BJ (cell line): Measurements from ENCODE around the gene GOPC. TPM values are rescaled to one million over a fixed set of nuclear protein-coding genes. Genes with fewer than 3 reads are reported as not detected.
A peak's percentile ranks its signal among the peaks of the same experiment; 100 is the strongest.

Source experiments
- CTCF ChIA-PET: fragments of 350-600 bp; formaldehyde crosslinking; extraction: SDS; loops from one replicate; lab custom pipeline; 2021; ENCODE audit warnings: antibody characterized with exemption, inconsistent platforms; lab: Yijun Ruan, JAX
- POLR2A ChIA-PET: fragments of 300-600 bp; sonication (Branson Sonifier 250); formaldehyde crosslinking; extraction: SDS; loops from one replicate; lab custom pipeline; 2021; ENCODE audit warnings: antibody characterized with exemption; lab: Charles Lee
- DNase-seq: peaks from one replicate; pipeline ENCODE4 v3.0.0-alpha.2; 2011; ENCODE audit warnings: low read depth
- H3K27me3 ChIP-seq: 2 replicates; pipeline ENCODE4 v1.6.0; 2011; ENCODE audit warnings: low read length; ENCODE audit not compliant: control insufficient read depth, insufficient read depth
- H3K36me3 ChIP-seq: 2 replicates; pipeline ENCODE4 v1.5.1; 2011; ENCODE audit warnings: low read length; ENCODE audit not compliant: control insufficient read depth, insufficient read depth
- H3K4me3 ChIP-seq: 2 replicates; pipeline ENCODE4 v1.5.1; 2011; ENCODE audit warnings: low read depth, mild to moderate bottlenecking, control low read depth, low read length
- polyA plus RNA-seq: library from polyadenylated mRNA; depleted of rRNA; stranded (reverse); fragments of >200 nt; gene quantifications from 2 replicates; pipeline ENCODE4 v1.2.3, GENCODE V29; 2011
- TF ChIP-seq, protein P1 (sequence below): IDR thresholded peaks from 2 replicates; pipeline ENCODE4 v1.5.1; 2011; ENCODE audit warnings: low read depth, mild to moderate bottlenecking, control low read depth, inconsistent platforms, low read length, moderate library complexity; ENCODE audit not compliant: insufficient read depth

GOPC gene
- polyA plus RNA-seq, 1 experiment = 26.9 TPM

- no peaks in the 10 kb centered on the region for H3K27me3 ChIP-seq
- H3K36me3 ChIP-seq = peaks cover 3% of the 10 kb centered on the region
- DNase-seq = no peak
- H3K4me3 ChIP-seq = no peak overlapping the region
- POLR2A ChIA-PET = interaction anchor here (0.5 kb wide), 1 partner anchor 12 kb away, joined by 5 read pairs; no protein-coding TSS in a partner anchor
- TF ChIP-seq, protein P1, sequence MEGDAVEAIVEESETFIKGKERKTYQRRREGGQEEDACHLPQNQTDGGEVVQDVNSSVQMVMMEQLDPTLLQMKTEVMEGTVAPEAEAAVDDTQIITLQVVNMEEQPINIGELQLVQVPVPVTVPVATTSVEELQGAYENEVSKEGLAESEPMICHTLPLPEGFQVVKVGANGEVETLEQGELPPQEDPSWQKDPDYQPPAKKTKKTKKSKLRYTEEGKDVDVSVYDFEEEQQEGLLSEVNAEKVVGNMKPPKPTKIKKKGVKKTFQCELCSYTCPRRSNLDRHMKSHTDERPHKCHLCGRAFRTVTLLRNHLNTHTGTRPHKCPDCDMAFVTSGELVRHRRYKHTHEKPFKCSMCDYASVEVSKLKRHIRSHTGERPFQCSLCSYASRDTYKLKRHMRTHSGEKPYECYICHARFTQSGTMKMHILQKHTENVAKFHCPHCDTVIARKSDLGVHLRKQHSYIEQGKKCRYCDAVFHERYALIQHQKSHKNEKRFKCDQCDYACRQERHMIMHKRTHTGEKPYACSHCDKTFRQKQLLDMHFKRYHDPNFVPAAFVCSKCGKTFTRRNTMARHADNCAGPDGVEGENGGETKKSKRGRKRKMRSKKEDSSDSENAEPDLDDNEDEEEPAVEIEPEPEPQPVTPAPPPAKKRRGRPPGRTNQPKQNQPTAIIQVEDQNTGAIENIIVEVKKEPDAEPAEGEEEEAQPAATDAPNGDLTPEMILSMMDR = no peak
- CTCF ChIA-PET = interaction anchor here (1.2 kb wide), 1 partner anchor 111 kb away, joined by 4 read pairs; no protein-coding TSS in a partner anchor
These were observed 41.2 kb downstream of the GOPC start for GRCh38 chr6:117561128-117561527.

DNA sequence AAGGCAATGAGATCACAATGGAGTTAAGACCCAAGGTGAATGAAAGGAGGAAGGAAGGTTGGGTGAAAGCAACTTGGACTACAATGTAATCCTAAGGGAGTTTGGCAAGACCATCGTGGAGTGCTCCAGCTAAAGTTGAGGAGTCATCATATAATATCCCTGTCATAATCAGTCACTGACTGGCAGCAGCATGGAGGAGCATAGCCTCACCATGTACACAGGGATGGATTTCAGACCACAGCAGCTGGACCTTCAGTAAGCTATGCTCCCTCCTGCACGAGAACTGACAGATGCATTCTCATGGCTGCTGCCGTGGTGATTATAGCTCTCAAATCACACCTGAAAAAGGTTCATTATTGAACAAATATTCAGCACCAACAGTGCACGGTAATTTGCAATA is 43.0 kb downstream of the GOPC start:
- Histone ChIP-seq H3K36me3 (peaks cover 2% of the 10 kb centered on the region; the same call in 1 of the 2 replicates), H3K27me3 (no peaks in the 10 kb centered on the region), H3K4me3 (no peak overlapping the region)
- ChIA-PET CTCF (interaction anchor here (1.5 to 3.0 kb wide), 2 partner anchors 45 to 110 kb away, joined by 3 to 15 read pairs; no protein-coding TSS in a partner anchor), POLR2A (no interaction called here)
- DNase-seq = no peak
- TF ChIP-seq, protein P1 = no peak

- ChIA-PET POLR2A (no interaction called here), CTCF (interaction anchor here (1.0 to 3.0 kb wide), 4 partner anchors 10 to 207 kb away, joined by 3 to 15 read pairs (median 3); no protein-coding TSS in a partner anchor)
- TF ChIP-seq, protein P1 = no peak
- no peak overlapping the region for H3K4me3 ChIP-seq
- peaks cover 2% of the 10 kb centered on the region; the same call in 1 of the 2 replicates for H3K36me3 ChIP-seq
- no peak for DNase-seq
- H3K27me3 ChIP-seq = no peaks in the 10 kb centered on the region
These were observed 43.5 kb downstream of the GOPC start for GRCh38 chr6:117558818-117559217.

DNA sequence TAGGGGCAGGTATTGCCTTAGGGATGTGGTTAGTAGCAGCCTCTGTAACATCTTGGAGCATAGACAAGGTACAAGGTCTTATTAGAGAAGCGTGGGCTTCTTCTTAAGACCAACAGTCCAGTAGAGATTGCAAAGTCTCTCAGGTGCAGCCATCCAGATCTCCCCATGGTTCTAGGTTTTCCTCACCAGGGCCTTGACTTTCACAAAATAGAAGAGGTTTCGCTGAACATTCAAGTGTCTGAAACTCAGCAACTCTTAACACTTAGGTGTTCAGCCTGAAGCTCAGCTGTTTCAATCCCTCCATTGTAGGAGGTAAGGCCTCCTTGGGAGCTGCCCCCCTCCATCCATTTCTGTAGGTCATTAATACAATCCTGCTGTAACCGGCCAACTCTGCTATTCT is 44.4 kb downstream of the GOPC start:
- Histone ChIP-seq H3K36me3 (peaks cover under 1% of the 10 kb centered on the region; the same call in 1 of the 2 replicates), H3K4me3 (no peak overlapping the region), H3K27me3 (no peaks in the 10 kb centered on the region)
- POLR2A ChIA-PET = no interaction called here
- DNase-seq = no peak
- CTCF ChIA-PET = interaction anchor here (1.0 to 3.0 kb wide), 5 partner anchors 10 to 206 kb away, joined by 3 to 15 read pairs (median 4); no protein-coding TSS in a partner anchor
- TF ChIP-seq, protein P1 = no peak

DNA sequence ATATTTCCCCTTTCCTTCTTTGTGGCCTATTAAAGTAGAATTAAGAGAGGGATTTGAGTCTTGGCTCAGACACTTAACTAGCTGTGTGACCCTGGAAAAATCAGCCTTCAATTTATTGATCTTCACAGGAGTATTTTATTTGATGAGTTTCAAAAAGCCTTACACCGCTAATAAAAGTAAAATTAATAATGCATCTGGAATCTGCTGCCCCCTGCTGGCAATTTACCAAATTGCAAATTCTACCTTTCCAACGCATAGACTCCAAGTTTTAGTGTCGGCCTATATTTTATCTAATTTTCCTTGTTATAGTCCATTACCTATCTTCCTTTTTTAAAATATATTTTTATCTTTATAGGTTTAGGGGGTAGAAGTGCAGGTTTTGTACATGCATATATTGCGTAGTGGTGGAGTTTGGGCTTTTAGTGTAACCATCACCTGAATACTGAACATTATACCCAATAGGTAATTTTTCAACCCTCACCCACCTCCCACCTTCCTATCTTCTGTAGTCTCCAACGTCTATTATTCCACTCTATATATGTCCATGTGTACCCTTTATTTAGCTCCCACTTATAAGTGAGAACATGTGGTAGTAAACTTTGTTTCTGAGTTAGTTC is 46.3 kb downstream of the GOPC start:
- no peak for DNase-seq
- ChIA-PET POLR2A (no interaction called here), CTCF (interaction anchor here (0.7 to 3.6 kb wide), 14 partner anchors 9 to 205 kb away, joined by 3 to 29 read pairs (median 3); no protein-coding TSS in a partner anchor)
- no peaks in the 10 kb centered on the region for H3K27me3 ChIP-seq
- H3K36me3 ChIP-seq = no peaks in the 10 kb centered on the region
- no peak overlapping the region for H3K4me3 ChIP-seq
- TF ChIP-seq, protein P1 = peak; percentile 73
